Measurements from ENCODE around the gene SAMD5. TPM values are rescaled to one million over a fixed set of nuclear protein-coding genes. Genes with fewer than 3 reads are reported as not detected.

Gene SAMD5
- total RNA-seq, 1 experiment from 2014 or later = 0.04 TPM

DNA sequence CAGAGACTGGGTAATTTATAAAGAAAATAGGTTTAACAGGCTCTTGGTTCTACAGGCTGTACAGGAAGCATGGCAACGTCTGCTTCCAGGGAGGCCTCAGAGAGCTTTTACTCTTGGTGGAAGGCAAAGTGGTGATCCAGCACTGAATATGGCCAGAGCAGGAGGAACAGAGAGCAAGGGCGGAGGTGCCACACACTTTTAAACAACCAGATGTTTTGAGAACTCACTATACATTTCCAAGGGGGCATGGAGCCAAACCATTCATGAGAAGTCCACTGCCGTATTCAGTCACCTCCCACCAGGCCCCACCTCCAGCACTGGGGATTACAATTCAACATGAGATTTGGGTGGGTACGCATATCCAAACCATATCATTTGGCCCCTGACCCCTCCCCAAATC, 18.7 kb downstream of the SAMD5 start:
- no peaks in the 10 kb centered on the region for H3K23me2 ChIP-seq (ENCODE audit: insufficient read length, low read depth, low read length, poor library complexity, severe bottlenecking)
- H2BK120ac ChIP-seq (ENCODE audit: low read depth, low read length, poor library complexity, severe bottlenecking) = no peak overlapping the region
- no peak overlapping the region for H2AK5ac ChIP-seq (ENCODE audit: insufficient read length, low read length)
- WGBS (ENCODE audit: extremely low coverage, insufficient read length, low lambda C conversion rate) = no CpG with 5 or more reads among the region's 4 CpGs
- Mint-ChIP-seq H3K27me3 (ENCODE audit: low read depth) (no peaks in the 10 kb centered on the region), H3K9me3 (no peaks in the 10 kb centered on the region), H3K4me3 (no peak overlapping the region), H3K36me3 (ENCODE audit: insufficient read depth in 1 of 3, low read depth in 3 of 3) (no peaks in the 10 kb centered on the region), H3K27ac (no peak overlapping the region), H3K4me1 (peaks cover 6 to 8% of the 10 kb centered on the region in 2 experiments)
- H3K27me3 ChIP-seq (ENCODE audit: insufficient read depth, low read length) = no peaks in the 10 kb centered on the region
- H2AFZ ChIP-seq (ENCODE audit: low read length) = no peak overlapping the region
- H3K4me1 ChIP-seq (ENCODE audit: insufficient read depth, low read length) = no peaks in the 10 kb centered on the region
- no peak overlapping the region for H3K14ac ChIP-seq (ENCODE audit: insufficient read depth, low read length)
- no peak for DNase-seq
- no peak overlapping the region for H3K27ac ChIP-seq (ENCODE audit: insufficient read length, low read depth, low read length)
- no peaks in the 10 kb centered on the region for H3K79me2 ChIP-seq (ENCODE audit: insufficient read depth, low read length)
- H4K5ac ChIP-seq (ENCODE audit: insufficient read length, low read depth, low read length) = no peak overlapping the region
- H4K91ac ChIP-seq (ENCODE audit: insufficient read length, low read depth, low read length) = no peak overlapping the region
- H3K18ac ChIP-seq (ENCODE audit: insufficient read length, low read depth, low read length) = no peak overlapping the region
- H3K4ac ChIP-seq (ENCODE audit: low read depth, low read length) = no peak overlapping the region
- no peak overlapping the region for H2BK5ac ChIP-seq (ENCODE audit: insufficient read length, low read length)
- no peaks in the 10 kb centered on the region for H4K20me1 ChIP-seq (ENCODE audit: control insufficient read depth, insufficient read depth, insufficient read length)
- H3K9me3 ChIP-seq (ENCODE audit: control insufficient read depth, low read depth, low read length) = no peaks in the 10 kb centered on the region
- TF ChIP-seq, protein P1, sequence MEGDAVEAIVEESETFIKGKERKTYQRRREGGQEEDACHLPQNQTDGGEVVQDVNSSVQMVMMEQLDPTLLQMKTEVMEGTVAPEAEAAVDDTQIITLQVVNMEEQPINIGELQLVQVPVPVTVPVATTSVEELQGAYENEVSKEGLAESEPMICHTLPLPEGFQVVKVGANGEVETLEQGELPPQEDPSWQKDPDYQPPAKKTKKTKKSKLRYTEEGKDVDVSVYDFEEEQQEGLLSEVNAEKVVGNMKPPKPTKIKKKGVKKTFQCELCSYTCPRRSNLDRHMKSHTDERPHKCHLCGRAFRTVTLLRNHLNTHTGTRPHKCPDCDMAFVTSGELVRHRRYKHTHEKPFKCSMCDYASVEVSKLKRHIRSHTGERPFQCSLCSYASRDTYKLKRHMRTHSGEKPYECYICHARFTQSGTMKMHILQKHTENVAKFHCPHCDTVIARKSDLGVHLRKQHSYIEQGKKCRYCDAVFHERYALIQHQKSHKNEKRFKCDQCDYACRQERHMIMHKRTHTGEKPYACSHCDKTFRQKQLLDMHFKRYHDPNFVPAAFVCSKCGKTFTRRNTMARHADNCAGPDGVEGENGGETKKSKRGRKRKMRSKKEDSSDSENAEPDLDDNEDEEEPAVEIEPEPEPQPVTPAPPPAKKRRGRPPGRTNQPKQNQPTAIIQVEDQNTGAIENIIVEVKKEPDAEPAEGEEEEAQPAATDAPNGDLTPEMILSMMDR (conservative IDR thresholded peaks at IDR 0.05) = no peak
- no peak overlapping the region for H3K23ac ChIP-seq (ENCODE audit: insufficient read length, low read depth, low read length)
- H3K4me2 ChIP-seq (ENCODE audit: insufficient read depth, insufficient read length, low read length) = no peak overlapping the region
- H4K8ac ChIP-seq (replicated peaks; ENCODE audit: insufficient read length, low read depth, low read length) = no peak overlapping the region
- no peak overlapping the region for H2BK20ac ChIP-seq (ENCODE audit: low read depth, low read length, poor library complexity, severe bottlenecking)
- H3K56ac ChIP-seq (ENCODE audit: insufficient read length, low read depth, low read length) = no peak overlapping the region
- H3K9ac ChIP-seq (ENCODE audit: extremely low read depth, insufficient read length, low read length) = no peak overlapping the region
- H2BK12ac ChIP-seq (ENCODE audit: insufficient read length, low read depth, low read length) = no peak overlapping the region
- no peak overlapping the region for H2BK15ac ChIP-seq (ENCODE audit: low read depth, low read length)
- no peaks in the 10 kb centered on the region for H3K79me1 ChIP-seq (ENCODE audit: insufficient read depth, low read depth, low read length, poor library complexity, severe bottlenecking)
- H3T11ph ChIP-seq (ENCODE audit: low read length) = no peak overlapping the region
